HepG2 (cell line): ENCODE data around the gene CRIP1. TPM values are rescaled to one million over a fixed set of nuclear protein-coding genes. Genes with fewer than 3 reads are reported as not detected.

Experiments used
- ARID4A ChIP-seq: sonication (generic); formaldehyde crosslinking; IDR thresholded peaks from 2 replicates; pipeline ENCODE4 v1.5.0; 2020; ENCODE audit warnings: mild to moderate bottlenecking, missing genetic modification reagents, borderline replicate concordance
- BRCA1 ChIP-seq: sonication (generic); formaldehyde crosslinking; IDR thresholded peaks from 2 replicates; pipeline ENCODE4 v1.4.0; 2020; ENCODE audit warnings: missing genetic modification reagents
- HNRNPL ChIP-seq: fragments of 200-400 bp; formaldehyde crosslinking; IDR thresholded peaks from 2 replicates; pipeline ENCODE4 v1.6.1; 2017; ENCODE audit warnings: mild to moderate bottlenecking, low read depth, low read length
- IRX3 ChIP-seq: sonication (generic); formaldehyde crosslinking; IDR thresholded peaks from 2 replicates; pipeline ENCODE4 v1.8.1; 2023; ENCODE audit warnings: mild to moderate bottlenecking, low read depth, missing genetic modification reagents, borderline replicate concordance
- KAT8 ChIP-seq: IDR thresholded peaks from 2 replicates; pipeline ENCODE4 v1.6.1; 2016; ENCODE audit warnings: missing genetic modification reagents, missing compliant biosample characterization
- KLF12 ChIP-seq: sonication (generic); formaldehyde crosslinking; IDR thresholded peaks from 2 replicates; pipeline ENCODE4 v1.4.0; 2020; ENCODE audit warnings: missing genetic modification reagents, borderline replicate concordance
- MAFF ChIP-seq: IDR thresholded peaks from 2 replicates; pipeline ENCODE4 v1.6.1; 2011; ENCODE audit warnings: low read depth, low read length, improper control_type of control experiment
- PHF5A ChIP-seq: IDR thresholded peaks from one replicate; pipeline ENCODE4 v1.6.1; 2018; ENCODE audit warnings: low read depth, missing genetic modification reagents; ENCODE audit not compliant: unreplicated experiment
- RAD51 ChIP-seq: fragments of 450-650 bp; IDR thresholded peaks from 2 replicates; pipeline ENCODE4 v1.6.1; 2016; ENCODE audit warnings: borderline replicate concordance
- SIN3B ChIP-seq: fragments of 150-350 bp; IDR thresholded peaks from 2 replicates; pipeline ENCODE4 v1.6.1; 2014; ENCODE audit warnings: low read length
- SMAD3 ChIP-seq: sonication (generic); formaldehyde crosslinking; IDR thresholded peaks from 2 replicates; pipeline ENCODE4 v1.4.0; 2020; ENCODE audit warnings: missing genetic modification reagents
- SMC3 ChIP-seq: IDR thresholded peaks from 2 replicates; pipeline ENCODE4 v1.6.1; 2011; ENCODE audit warnings: low read length, improper control_type of control experiment
- SNRNP70 ChIP-seq: fragments of 200-400 bp; formaldehyde crosslinking; IDR thresholded peaks from 2 replicates; pipeline ENCODE4 v1.6.1; 2017; ENCODE audit warnings: mild to moderate bottlenecking, low read depth, low read length, moderate library complexity
- SP5 ChIP-seq: IDR thresholded peaks from 2 replicates; pipeline ENCODE4 v1.6.1; 2016; ENCODE audit warnings: low read depth, borderline replicate concordance
- ZNF224 ChIP-seq: sonication (generic); formaldehyde crosslinking; IDR thresholded peaks from 2 replicates; pipeline ENCODE4 v1.5.0; 2020; ENCODE audit warnings: mild to moderate bottlenecking, missing genetic modification reagents
- ZNF234 ChIP-seq: sonication (generic); formaldehyde crosslinking; conservative IDR thresholded peaks from 2 replicates; pipeline ENCODE4 v1.5.1; 2020; ENCODE audit warnings: mild to moderate bottlenecking, missing genetic modification reagents
- ZNF281 ChIP-seq: sonication (generic); formaldehyde crosslinking; IDR thresholded peaks from 2 replicates; pipeline ENCODE4 v1.4.0; 2020; ENCODE audit warnings: missing genetic modification reagents, borderline replicate concordance
- ZNF383 ChIP-seq: sonication (generic); formaldehyde crosslinking; IDR thresholded peaks from 2 replicates; pipeline ENCODE4 v1.4.0; 2020; ENCODE audit warnings: missing genetic modification reagents, mild to moderate bottlenecking, borderline replicate concordance
- ZNF484 ChIP-seq: sonication (generic); formaldehyde crosslinking; IDR thresholded peaks from 2 replicates; pipeline ENCODE4 v1.5.1; 2020; ENCODE audit warnings: mild to moderate bottlenecking, low read depth, missing genetic modification reagents, borderline replicate concordance
- ZSCAN12 ChIP-seq: sonication (generic); formaldehyde crosslinking; IDR thresholded peaks from 2 replicates; pipeline ENCODE4 v1.9.0; 2021; ENCODE audit warnings: mild to moderate bottlenecking, missing genetic modification reagents
- ZSCAN20 ChIP-seq: sonication (generic); formaldehyde crosslinking; IDR thresholded peaks from 2 replicates; pipeline ENCODE4 v1.4.0; 2020; ENCODE audit warnings: missing genetic modification reagents, mild to moderate bottlenecking, borderline replicate concordance
- polyA plus RNA-seq, 8 experiments: library from polyadenylated mRNA; depleted of rRNA in 3 of 8; stranded (reverse) in 7 of 8; unstranded in 1 of 8; fragments of >200 nt; fragmentation: Illumina TruSeq in 4 of 8; extraction: Trizol in 4 of 8; gene quantifications; 2 replicates each; pipeline versions ENCODE4 v1.2.1 to v1.2.3, GENCODE V29; 2011 to 2016; ENCODE audit warnings: low read depth in 4 of 8, missing spikeins in 1 of 8, mixed read lengths in 1 of 8; ENCODE audit not compliant: insufficient read depth in 1 of 8
- total RNA-seq, 5 experiments: library from RNA; depleted of rRNA; stranded (reverse); fragments of >200 nt; fragmentation: Illumina TruSeq; extraction: Trizol; gene quantifications; 2 replicates each; pipeline ENCODE4 v1.2.3, GENCODE V29; 2016; ENCODE audit warnings: low read depth in 1 of 5
- TF ChIP-seq, protein P1 (sequence below): sonication (generic); formaldehyde crosslinking; IDR thresholded peaks from 2 replicates; pipeline ENCODE4 v1.8.0; 2023; ENCODE audit warnings: mild to moderate bottlenecking, missing genetic modification reagents
- TF ChIP-seq, protein P2 (sequence below): sonication (generic); formaldehyde crosslinking; IDR thresholded peaks from 2 replicates; pipeline ENCODE4 v1.4.0; 2020; ENCODE audit warnings: missing genetic modification reagents

Gene CRIP1
- total and polyA plus RNA-seq, 2 of the 13 experiments (the other 11 are each of a cell fraction or from before 2014, with no cell fraction given), result 53.9 to 59.5 TPM

DNA sequence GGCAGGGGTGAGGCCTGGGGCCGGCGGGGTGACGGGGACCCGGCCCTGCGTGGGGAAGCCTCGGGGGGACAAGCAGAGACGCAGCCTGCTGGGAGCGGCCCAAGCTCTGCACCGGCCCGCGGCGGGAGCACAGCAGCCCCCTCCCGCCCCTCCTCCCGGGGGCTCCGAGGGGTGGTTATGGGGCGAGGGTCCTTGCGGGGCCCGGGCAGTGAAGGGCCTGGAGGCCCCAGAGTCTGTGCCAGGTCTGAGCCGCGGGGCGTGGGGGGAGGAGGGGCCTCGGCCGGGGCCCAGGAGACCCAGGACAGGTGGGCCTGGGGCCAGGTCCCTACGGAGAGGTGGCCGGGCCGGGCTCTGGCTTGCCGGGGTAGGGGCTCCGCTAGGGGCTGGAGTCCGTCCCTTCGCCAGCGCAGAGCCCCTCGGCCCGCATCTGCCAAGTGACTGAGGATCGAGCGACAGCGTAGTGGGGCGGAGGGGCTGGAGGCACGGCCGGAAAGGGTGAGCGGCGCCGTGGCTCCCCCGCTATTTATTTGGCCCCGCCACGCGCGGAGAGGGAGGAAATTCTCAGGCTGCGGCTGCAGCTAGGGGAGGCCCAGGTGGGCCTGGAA lies 40.2 kb downstream of the CRIP1 start (continued):
- no peak for TF ChIP-seq ZNF484 (CRISPR knock-in tag)
- peak; percentile 3; the same call in 1 of the 2 replicates for TF ChIP-seq ARID4A
- TF ChIP-seq BRCA1 (CRISPR knock-in tag), result no peak
- TF ChIP-seq ZSCAN20 (CRISPR knock-in tag), result 0 out of 2 replicates have a peak, but pooled peaks have one; percentile 36
- no peak for TF ChIP-seq KAT8
- no peak for TF ChIP-seq ZNF234
- TF ChIP-seq PHF5A (CRISPR knock-in tag), result no peak
- TF ChIP-seq ZNF281, result no peak
- TF ChIP-seq SNRNP70, result no peak
- no peak for TF ChIP-seq SMAD3 (CRISPR knock-in tag)
- no peak for TF ChIP-seq KLF12
- TF ChIP-seq SP5, result no peak
- TF ChIP-seq, protein P1, sequence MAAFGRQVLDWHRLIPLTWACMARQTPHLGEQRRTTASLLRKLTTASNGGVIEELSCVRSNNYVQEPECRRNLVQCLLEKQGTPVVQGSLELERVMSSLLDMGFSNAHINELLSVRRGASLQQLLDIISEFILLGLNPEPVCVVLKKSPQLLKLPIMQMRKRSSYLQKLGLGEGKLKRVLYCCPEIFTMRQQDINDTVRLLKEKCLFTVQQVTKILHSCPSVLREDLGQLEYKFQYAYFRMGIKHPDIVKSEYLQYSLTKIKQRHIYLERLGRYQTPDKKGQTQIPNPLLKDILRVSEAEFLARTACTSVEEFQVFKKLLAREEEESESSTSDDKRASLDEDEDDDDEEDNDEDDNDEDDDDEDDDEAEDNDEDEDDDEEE (CRISPR knock-in tag), result no peak
- no peak for TF ChIP-seq RAD51
- TF ChIP-seq ZNF224, result no peak
- TF ChIP-seq MAFF, result no peak
- TF ChIP-seq SMC3, result no peak
- no peak for TF ChIP-seq SIN3B
- no peak for TF ChIP-seq ZNF383
- no peak for TF ChIP-seq IRX3 (CRISPR knock-in tag)
- no peak for TF ChIP-seq ZSCAN12
- TF ChIP-seq HNRNPL, result 0 out of 2 replicates have a peak, but pooled peaks have one; percentile 34
- TF ChIP-seq, protein P2, sequence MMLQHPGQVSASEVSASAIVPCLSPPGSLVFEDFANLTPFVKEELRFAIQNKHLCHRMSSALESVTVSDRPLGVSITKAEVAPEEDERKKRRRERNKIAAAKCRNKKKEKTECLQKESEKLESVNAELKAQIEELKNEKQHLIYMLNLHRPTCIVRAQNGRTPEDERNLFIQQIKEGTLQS, result no peak
